ENCODE data around the gene DYSF.

DYSF gene

DNA sequence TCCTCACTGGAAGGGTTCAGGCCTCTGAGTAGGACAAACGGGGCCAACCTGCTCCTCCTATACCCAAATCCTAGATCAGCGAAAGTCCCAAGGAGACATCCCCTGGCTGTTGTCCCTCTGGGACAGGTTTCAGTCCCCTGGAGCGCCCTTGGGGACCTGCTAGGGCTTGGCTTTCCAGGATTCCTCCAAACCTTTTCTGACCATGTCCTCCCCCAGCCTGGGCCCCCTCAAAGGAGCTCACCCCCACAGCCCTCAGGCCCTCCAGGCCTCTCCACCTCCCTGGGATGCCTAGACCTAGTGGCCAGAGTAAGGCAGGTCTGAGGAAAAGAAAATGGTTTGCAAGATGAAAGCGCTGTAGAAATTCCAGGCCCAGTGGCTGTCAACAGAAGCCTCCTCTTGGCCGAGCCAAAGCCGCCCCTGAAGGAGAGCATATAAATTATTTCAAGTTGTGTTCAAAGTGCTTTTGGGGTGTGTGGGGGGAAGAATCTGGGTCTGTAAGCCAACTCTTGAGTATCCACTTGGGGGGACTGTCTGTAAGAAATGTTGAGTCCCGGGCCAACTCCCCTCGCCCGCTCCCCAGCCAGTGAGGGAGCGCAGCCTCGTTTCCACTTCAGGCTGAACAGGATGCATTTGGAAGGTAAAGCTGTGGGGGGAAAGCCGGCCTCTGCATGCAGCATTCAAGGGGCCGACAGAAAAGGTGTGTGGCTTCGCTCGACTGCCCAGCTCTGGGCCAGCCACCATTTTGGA, 158.6 kb downstream of the DYSF start:
- H3K36me3 Mint-ChIP-seq (ENCODE audit: low read depth): no peaks in the 10 kb centered on the region
- H3K4me1 Mint-ChIP-seq (ENCODE audit: low read depth): no peaks in the 10 kb centered on the region
- H3K27ac Mint-ChIP-seq: no peak overlapping the region
- H3K27me3 Mint-ChIP-seq: no peaks in the 10 kb centered on the region
- no peak overlapping the region for H3K4me3 Mint-ChIP-seq
- H3K9me3 Mint-ChIP-seq: no peaks in the 10 kb centered on the region

DNA sequence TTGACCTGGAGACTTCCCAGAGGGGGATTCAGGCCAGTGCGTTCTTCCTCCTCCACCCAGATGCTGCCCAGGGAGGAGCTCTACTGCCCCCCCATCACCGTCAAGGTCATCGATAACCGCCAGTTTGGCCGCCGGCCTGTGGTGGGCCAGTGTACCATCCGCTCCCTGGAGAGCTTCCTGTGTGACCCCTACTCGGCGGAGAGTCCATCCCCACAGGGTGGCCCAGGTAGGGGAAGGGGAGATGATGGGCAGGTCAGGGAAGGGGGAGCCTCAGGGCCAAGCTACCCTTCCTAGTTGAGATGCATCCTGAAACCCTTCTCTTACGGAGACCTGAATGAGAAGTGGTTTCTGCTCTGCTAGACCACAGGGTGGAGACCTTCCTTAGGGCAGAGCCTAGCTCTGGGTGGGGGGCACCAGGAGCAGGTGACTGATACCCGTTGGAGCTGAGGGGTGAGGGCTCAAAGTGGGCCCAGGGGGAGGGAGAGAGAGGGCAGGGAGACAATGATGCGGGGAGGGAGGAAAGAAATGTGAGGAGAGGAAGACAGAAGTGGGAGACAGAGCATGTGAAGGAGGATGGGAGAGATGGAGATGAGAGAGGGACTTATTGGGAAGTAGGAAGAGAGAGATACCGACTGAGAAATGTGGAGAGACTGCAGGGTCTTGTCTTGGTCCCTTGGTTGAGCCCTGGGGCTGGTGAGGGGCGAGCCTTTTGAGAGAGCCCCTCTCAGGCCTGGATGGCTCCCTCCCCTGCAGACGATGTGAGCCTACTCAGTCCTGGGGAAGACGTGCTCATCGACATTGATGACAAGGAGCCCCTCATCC, 159.4 kb downstream of the DYSF start:
- no peak overlapping the region for H3K4me3 Mint-ChIP-seq
- no peak overlapping the region for H3K27ac Mint-ChIP-seq
- H3K9me3 Mint-ChIP-seq: no peaks in the 10 kb centered on the region
- no peaks in the 10 kb centered on the region for H3K36me3 Mint-ChIP-seq (ENCODE audit: low read depth)
- H3K4me1 Mint-ChIP-seq (ENCODE audit: low read depth): no peaks in the 10 kb centered on the region
- no peaks in the 10 kb centered on the region for H3K27me3 Mint-ChIP-seq

DNA sequence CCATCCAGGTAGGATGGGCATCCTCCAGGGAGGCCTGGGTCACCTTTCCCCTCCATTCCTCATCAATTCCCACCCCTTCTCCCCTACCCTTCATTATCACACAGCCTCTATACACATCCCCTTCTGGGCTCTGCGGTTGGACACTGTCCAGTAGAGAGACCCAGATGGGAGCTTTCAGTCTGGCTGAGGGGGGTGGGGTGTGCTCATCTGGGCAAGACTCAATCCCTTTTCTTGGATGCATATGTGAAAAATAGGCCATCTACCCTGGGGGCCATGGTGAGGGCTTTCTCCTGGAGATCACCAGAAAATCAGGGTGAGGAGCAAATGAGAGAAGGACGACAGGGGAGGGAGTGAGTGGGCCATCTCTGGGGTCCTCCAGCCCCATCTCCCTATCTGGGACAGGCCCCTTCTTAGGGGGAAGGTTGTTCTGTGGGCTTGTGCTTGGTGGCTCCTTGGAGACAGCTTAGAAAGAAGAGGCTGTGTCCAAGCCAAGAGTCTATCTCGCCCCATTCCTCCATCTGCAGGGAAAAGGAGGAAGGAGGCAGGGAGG, 160.1 kb downstream of the DYSF start:
- Mint-ChIP-seq H3K27ac (no peak overlapping the region), H3K9me3 (no peaks in the 10 kb centered on the region), H3K36me3 (ENCODE audit: low read depth) (no peaks in the 10 kb centered on the region), H3K27me3 (no peaks in the 10 kb centered on the region), H3K4me3 (no peak overlapping the region), H3K4me1 (ENCODE audit: low read depth) (no peaks in the 10 kb centered on the region)

DNA sequence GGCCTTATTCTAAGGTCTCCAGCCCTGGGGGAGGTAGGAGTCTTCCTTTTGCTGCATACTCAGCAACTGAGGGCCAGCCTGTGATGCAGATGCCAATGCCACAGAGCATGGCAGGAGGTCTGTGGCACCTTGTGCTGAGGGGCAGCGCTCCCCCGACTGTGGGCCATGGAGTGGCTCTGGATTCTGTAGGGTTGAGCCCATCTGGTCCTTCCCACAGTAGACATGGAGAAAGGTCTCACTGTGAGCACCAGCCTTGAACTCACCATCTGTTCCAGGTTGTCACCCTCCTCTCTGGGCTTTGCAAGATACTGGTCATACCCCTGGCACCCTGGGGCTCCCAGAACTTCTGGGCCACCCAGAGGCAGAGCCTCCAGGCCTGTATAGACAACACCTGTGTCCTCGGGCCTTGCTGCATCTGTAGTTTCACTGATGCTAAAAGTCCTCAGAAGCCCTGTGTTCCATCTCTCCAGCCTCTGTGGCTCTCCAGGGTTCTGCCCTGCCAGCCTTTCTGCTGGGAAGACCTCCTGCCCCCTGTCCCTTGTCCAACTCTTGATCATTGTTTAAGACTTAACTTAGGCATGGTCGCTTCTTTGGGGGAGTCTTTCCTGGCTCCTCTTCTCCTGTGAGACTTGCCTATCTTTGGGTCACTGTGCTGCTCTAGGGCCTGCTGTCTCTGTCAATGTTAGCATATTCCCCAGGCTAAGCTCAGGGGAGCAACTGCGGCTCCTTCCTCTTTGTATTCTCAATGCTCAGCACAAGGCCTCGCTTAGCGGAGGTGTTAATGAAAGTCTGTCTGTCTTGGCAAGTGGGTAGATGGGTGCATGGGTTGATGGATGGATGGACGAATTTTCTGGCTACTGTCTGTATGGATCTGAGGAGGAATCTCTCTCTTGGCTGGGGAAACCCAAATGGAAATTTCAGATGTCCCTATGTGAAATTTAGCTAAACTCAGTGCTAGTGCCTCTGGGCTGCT, 160.9 kb downstream of the DYSF start:
- no peak overlapping the region for H3K4me3 Mint-ChIP-seq
- H3K4me1 Mint-ChIP-seq (ENCODE audit: low read depth): no peaks in the 10 kb centered on the region
- no peaks in the 10 kb centered on the region for H3K27me3 Mint-ChIP-seq
- H3K27ac Mint-ChIP-seq: no peak overlapping the region
- no peaks in the 10 kb centered on the region for H3K9me3 Mint-ChIP-seq
- H3K36me3 Mint-ChIP-seq (ENCODE audit: low read depth): no peaks in the 10 kb centered on the region

DNA sequence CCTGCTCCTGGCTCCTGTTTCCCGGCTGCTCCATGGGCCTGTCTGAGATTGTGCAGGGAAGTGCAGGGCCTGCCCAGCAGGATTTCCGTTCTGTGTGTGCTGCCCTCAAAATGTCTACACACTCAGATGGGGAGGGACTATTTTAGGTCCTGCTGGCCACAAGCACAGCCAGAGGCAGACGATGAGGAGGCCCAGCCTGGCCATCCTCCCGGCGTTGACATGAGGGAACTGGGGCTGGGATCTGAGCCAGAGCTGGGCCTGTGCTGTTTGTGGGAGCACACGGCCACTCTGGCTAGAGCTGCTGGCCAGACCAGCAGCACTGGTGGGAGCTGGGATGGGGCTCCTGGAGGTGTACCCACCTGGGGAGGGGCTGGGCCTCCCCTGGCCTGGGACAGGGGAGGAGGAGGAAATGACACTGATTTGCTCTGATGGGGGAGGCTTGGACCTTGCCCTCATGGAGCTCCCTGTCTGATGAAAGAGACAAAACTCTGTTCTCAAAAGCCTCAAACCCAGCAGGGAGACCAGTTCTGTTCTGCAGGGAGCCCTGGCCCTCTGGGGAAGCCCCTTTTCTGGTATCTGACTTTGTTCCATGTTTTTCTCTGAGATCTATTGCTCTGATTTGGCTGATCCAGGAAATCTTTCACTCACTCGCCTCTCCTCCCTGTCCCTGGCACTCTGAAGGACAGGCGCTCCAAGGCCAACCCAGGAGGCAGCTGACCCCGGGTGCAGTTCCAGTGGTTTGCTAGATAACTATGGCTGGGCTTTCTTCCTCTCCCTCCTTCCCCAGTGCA, 161.8 kb downstream of the DYSF start:
- H3K4me1 Mint-ChIP-seq (ENCODE audit: low read depth): no peaks in the 10 kb centered on the region
- H3K36me3 Mint-ChIP-seq (ENCODE audit: low read depth): no peaks in the 10 kb centered on the region
- H3K4me3 Mint-ChIP-seq: no peak overlapping the region
- H3K9me3 Mint-ChIP-seq: no peaks in the 10 kb centered on the region
- no peak overlapping the region for H3K27ac Mint-ChIP-seq
- H3K27me3 Mint-ChIP-seq: no peaks in the 10 kb centered on the region

DNA sequence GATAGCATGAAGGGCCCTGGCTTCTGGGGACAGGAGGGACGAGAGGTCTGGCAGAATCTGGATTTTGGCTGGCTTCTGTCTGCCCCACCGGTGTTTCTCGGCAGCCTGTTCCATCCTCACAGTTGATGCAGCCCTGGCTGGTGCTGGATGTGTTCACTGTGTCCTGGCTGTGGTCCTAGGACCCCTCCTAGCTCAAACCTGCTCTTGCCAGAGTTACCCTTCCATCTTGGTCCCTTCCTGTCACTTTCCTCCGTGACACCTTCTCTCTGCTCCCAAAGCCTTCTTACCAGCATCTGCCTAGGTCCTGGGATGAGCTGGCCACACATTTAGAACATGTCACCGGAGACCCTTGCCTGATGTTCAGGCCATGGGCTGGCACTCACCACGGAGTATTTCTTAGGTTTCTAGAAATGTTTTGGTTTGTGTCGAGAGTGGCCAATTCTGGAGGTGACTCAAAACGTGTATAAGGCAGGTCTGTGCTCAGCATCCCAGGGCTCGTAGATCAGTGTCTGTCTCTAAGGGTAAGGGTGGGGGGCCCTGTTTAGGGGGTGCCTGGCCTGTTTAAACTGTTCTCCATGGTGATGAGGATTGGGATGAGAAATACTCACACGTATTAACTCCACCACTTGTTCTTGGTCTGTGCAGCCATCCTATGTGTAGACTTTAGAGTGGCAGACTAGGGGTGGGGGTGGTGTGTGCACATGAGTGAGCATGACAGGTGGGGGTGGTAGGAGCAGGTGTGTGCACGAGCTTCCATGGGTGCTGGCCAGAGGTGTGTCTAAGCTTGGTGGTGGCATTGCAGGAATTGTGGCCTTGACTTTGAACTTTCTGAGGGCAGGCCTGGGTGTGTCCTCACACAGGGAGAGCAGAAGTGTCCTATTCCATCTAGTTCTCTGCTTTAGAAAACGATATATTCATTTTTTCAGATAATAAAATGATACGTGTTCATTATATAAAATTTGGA, 162.7 kb downstream of the DYSF start:
- H3K4me1 Mint-ChIP-seq (ENCODE audit: low read depth): no peaks in the 10 kb centered on the region
- H3K36me3 Mint-ChIP-seq (ENCODE audit: low read depth): no peaks in the 10 kb centered on the region
- no peaks in the 10 kb centered on the region for H3K27me3 Mint-ChIP-seq
- H3K9me3 Mint-ChIP-seq: no peaks in the 10 kb centered on the region
- H3K27ac Mint-ChIP-seq: no peak overlapping the region
- H3K4me3 Mint-ChIP-seq: no peak overlapping the region

DNA sequence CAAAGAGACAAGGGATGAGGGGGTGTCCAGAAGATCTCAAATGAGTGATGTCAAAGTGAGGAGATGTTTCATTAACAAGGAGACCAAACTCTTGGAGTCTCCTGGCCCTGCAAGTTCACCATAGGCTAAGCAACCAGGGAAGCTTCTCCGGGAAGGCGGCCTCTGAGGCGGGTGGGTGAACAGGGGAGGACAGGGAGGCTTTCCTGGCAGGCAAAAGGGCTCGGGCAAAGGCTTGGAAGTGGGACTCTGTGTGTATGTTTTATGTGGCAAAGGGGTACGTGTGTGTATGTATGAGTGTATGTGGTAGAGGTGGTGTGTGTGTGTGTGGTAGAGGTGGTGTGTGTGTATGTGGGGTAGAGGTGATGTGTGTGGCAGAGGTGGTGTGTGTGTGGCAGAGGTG, 163.9 kb downstream of the DYSF start:
- Mint-ChIP-seq H3K36me3 (ENCODE audit: low read depth) (no peaks in the 10 kb centered on the region), H3K4me1 (ENCODE audit: low read depth) (no peaks in the 10 kb centered on the region), H3K27ac (no peak overlapping the region), H3K4me3 (no peak overlapping the region), H3K27me3 (no peaks in the 10 kb centered on the region), H3K9me3 (no peaks in the 10 kb centered on the region)

DNA sequence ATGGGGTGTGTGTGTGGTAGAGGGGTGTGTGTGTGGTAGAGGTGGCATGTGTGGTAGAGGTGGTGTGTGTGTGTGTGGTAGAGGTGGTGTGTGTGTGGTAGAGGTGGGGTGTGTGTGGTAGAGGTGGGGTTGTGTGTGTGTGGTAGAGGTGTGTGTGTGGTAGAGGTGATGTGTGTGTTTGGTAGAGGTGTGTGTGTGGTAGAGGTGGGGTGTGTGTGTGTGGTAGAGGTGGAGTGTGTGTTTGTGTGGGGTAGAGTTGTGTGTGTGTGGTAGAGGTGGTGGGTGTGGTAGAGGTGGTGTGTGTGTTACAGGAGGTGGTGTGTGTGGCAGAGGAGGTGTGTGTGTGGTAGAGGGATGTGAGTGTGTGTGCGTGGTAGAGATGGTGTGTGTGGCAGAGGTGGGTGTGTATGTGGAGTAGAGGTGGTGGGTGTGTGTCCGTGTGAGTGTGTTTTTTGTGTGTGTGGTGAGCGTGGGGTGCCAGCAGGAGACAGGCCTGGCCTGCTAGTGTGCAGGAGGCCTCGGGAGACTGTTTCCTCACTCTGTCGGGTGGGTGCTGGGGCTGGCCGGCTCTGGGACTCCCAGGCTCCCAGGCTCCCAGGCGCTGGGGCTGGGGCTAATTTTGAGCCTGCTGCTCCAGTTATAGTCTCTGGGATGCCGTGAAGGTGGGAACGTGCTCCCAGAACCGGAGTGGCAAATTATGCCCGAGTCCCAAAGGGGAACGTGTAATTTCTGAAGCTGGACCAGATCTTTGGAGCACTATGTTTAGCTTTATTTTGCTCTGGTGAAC, 165.2 kb downstream of the DYSF start:
- Mint-ChIP-seq H3K9me3 (no peaks in the 10 kb centered on the region), H3K27ac (no peak overlapping the region), H3K4me3 (no peak overlapping the region), H3K36me3 (ENCODE audit: low read depth) (no peaks in the 10 kb centered on the region), H3K4me1 (ENCODE audit: low read depth) (no peaks in the 10 kb centered on the region), H3K27me3 (no peaks in the 10 kb centered on the region)

DNA sequence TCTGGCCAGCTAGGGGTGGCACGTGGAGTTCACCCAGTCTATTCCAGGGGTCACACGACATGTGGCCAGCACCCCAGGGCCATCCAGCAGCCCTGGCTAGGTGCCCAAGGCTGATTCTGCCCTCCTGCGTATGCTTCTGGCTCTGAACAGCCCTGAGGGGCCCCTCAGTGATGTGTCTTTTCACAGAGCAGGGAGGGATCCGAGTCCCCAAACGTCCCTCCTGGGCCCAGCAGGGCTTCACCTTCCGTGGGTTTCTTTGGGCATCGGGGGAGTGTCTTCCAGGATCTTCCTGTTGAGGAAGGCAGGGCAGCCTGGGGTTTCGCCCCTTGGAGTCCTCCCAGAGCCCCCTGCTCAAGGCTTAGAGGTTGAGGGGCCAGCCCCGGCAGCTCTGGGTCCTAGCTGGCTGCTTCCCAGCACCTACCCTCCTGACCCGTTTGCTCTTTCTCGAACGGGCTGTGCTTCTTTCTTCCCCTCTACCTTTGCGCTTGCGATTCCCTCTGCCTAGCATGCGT, 165.9 kb downstream of the DYSF start:
- Mint-ChIP-seq H3K36me3 (ENCODE audit: low read depth) (no peaks in the 10 kb centered on the region), H3K27ac (no peak overlapping the region), H3K4me1 (ENCODE audit: low read depth) (no peaks in the 10 kb centered on the region), H3K9me3 (no peaks in the 10 kb centered on the region), H3K4me3 (no peak overlapping the region), H3K27me3 (no peaks in the 10 kb centered on the region)

DNA sequence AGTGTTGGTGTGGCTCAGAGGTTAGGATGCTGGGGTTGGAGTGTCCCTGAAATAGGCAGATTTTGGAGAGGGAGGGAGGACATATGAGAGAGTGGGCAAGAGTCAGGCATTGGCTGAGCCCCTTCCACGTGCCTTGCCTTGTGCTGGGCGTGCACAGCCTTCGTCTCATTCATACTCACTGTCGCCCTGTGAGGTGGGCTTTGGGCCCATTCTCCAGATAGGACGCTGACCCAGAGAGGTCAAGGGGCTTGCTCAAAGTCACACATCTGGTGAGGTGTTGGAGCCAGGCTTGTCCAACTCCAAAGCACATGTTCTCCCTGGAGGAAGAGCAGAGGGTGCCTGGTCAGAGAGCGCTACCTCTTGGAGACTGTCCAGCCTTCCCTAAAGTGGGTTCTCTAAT, 166.8 kb downstream of the DYSF start:
- no peak overlapping the region for H3K27ac Mint-ChIP-seq
- H3K4me1 Mint-ChIP-seq (ENCODE audit: low read depth): no peaks in the 10 kb centered on the region
- no peak overlapping the region for H3K4me3 Mint-ChIP-seq
- H3K9me3 Mint-ChIP-seq: no peaks in the 10 kb centered on the region
- no peaks in the 10 kb centered on the region for H3K36me3 Mint-ChIP-seq (ENCODE audit: low read depth)
- H3K27me3 Mint-ChIP-seq: peaks cover 2% of the 10 kb centered on the region

DNA sequence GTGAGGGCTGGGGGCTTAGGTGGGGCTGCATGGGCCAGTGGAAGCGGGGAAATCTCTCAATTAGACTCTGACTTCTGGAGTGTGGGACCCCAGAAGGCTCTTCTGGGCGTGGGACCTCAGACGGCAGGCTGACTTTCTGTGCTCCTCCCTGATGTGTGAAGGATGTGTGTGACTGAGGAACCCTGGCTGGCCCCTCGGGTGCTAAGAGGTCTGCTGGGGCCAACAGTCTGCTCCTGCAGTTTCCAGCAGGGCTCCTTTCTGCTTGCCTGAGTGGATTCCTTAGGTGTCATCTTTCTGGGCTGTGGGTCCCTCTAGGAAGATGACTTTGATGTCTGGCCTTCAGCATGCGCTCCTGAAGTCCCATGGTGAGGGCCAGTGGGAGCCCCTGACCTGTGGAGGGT, 167.5 kb downstream of the DYSF start:
- no peaks in the 10 kb centered on the region for H3K36me3 Mint-ChIP-seq (ENCODE audit: low read depth)

DNA sequence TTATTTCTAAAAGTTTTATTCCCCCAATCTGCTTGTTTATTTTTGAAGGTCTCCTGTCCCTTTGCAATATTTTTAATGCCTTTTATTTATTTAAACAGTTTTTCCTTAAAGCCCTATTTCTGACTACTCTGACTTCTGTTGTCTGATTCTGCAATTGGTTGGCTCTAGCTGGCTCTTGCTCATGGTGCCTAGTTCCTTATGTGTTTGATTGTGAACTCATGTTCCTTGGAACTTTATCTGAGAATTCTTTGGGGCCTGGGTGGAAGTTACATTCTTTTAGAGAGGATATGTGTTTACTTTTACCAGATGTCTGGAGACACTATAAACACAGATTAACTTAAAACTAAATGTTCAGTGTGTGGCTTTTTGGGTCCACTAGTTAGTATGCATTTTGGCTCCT, 175.9 kb downstream of the DYSF start:
- peaks cover 23% of the 10 kb centered on the region for H3K27me3 Mint-ChIP-seq
- H3K27ac Mint-ChIP-seq: no peak overlapping the region
- no peaks in the 10 kb centered on the region for H3K9me3 Mint-ChIP-seq
- H3K36me3 Mint-ChIP-seq (ENCODE audit: low read depth): no peaks in the 10 kb centered on the region
- H3K4me1 Mint-ChIP-seq (ENCODE audit: low read depth): no peaks in the 10 kb centered on the region
- H3K4me3 Mint-ChIP-seq: no peak overlapping the region

More for the DNA sequence above, 167.5 kb downstream of the DYSF start:
- Mint-ChIP-seq H3K4me1 (ENCODE audit: low read depth) (no peaks in the 10 kb centered on the region), H3K9me3 (no peaks in the 10 kb centered on the region), H3K4me3 (no peak overlapping the region), H3K27ac (no peak overlapping the region), H3K27me3 (peaks cover 5% of the 10 kb centered on the region)
